NCI-H2171 (cell line): ENCODE results near the gene PTPN5.
"Not testable (repeated sequence)": the region's sequence is repeated elsewhere in the genome, so short reads cannot be mapped to it uniquely, and the experiment has no call there.

ENCODE experiments used
- DNase-seq: peaks from one replicate; lab custom pipeline; 2025; lab: John Stamatoyannopoulos, UW

Gene PTPN5

DNA sequence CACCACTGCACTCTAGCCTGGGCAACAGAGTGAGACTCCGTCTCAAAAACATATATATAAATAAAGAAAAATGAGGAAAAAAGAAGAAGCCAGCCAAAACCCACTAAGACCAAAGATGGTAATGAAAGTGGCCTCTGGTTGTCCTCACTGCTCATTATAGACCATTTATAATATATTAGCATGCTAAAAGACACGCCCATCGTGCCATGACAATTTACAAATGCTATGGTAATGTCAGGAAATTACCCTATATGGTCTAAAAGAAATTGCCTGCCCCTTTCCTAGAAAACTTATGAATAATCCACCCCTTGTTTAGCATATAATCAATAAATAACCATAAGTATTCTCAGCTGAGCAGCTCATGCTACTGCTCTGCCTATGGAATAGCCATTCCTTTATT, 109.1 kb downstream of the PTPN5 start:
- DNase-seq = no peak

DNA sequence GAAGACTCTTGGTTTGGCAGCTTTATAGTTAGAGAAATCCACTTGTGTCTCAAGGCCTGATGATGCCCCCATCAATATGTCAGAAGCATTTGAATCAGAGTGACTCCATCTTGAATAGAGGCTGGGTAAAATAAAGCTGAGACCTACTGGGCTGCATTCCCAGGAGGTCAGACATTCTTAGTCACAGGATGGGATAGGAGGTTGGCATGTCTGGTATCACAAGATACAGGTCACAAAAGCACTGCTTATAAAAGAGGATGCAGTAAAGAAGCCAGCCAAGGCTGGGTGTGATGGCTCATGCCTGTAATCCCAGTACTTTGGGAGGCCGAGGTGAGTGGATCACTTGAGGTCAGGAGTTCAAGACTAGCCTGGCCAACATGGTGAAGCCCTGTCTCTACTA, 109.6 kb downstream of the PTPN5 start:
- DNase-seq = not testable (repeated sequence)
